HG03103 (cell line): ENCODE measurements around the gene C4orf17.
A peak's percentile ranks its signal among the peaks of the same experiment; 100 is the strongest.

Experiments used
- ATAC-seq: cut with Tn5 transposase; IDR thresholded peaks from one replicate; pipeline ENCODE4 v1.9.1; 2021; ENCODE audit warnings: low read depth; ENCODE audit not compliant: unreplicated experiment

Gene C4orf17

DNA sequence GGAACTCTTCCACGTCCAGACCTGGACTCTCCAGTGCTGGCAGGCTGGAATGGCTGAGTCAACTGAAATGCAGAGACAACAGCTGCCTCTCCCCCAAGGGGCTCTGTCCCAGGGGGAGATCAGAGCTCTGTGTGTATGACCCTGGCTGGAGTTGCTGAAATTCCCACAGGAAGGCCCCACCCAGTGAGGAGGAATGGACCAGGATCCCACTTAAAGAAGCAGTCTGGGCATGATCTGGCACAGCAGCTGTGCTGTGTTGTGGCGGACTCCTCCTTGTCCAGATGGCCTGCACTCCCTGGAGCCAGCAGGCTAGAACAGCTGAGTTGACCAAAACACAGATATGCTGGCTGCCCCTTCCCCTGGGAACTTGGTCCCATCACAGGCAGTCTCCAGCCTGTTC is 25.4 kb downstream of the C4orf17 start:
- ATAC-seq: no peak

DNA sequence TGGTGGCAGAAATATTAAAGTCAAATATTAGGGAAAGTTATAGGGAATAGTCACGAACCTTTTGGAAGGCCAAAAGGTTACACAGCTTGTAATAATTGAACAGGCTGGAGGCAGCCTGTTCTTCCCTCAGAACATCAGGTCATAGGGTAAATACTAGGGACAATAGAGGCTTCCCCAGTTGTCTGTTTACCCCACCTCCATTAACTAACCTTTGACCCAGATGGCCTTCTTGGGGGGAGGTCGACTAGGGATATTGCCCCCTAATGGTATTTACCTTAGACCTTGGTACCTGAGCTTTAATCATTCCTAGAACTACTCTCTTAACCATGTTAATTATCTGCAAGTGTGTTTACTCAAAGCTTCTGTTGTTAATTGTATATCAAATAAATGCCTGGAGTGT is 26.0 kb downstream of the C4orf17 start:
- no peak for ATAC-seq

DNA sequence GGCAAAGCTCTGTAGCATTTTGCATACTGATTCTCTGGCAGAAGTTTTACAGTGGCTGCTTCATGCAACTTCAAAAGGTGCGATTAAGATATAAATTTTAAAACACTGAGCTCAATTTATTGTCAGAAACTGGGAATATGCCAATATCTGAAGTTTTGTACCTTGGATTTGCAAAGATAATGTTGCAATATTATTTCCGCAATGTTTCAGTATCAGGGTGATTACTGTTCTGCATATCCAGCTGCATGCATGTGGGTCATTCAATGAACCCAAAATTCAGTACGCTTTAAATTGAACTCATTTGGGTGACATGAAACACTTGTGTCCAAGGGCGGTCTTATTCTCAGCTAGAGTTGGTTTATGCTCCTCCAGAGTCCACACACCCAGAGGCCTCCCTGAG is 26.9 kb downstream of the C4orf17 start:
- no peak for ATAC-seq

DNA sequence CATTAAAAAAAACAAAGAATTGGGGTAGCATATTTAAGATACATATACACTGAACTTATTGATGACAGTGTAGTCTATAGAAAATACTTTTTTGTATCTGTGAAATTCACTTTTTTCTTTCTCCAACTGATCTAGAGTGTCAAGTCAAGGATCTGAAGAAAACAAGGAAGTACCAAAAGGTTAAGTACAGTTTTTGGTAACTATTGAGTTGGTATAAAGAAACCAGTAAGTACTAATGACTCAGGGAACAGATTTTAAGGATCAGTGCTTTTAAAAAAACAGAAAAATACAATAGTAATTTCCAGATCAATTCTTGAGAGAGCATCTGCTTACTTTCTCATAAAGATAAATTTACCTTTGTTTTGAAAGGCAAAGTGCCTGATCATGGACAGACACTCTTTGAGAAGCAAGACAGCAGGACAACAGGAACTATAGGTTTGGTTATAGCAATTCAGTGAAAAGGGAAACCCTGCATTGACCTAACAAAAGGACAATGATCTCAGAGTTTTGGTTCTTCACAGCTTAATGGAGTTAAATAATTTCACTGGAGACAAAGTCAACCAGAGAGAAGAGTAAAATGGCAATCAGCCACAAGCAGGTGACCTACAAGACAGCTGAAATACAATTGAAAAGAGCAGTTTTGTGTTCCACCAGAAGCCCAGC is 29.6 kb downstream of the C4orf17 start:
- ATAC-seq: no peak

DNA sequence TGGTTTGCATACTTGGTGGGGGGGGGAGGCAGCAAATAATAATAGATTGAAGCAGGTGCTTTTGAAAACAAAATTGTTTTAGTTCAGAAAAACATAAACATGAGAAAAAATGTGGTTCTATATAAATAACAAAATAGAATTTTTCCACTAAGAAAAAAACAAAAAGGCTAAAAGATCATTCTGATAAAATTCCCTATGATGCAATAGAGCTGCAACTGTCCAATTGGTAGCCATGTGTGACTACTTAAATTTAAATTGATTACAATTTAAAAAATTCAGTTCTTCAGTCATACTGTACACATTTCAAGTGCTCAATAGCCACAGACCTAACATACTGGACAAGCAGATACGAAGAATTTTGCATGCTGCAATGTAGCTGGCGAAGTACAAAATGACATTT is 42.1 kb downstream of the C4orf17 start:
- no peak for ATAC-seq

DNA sequence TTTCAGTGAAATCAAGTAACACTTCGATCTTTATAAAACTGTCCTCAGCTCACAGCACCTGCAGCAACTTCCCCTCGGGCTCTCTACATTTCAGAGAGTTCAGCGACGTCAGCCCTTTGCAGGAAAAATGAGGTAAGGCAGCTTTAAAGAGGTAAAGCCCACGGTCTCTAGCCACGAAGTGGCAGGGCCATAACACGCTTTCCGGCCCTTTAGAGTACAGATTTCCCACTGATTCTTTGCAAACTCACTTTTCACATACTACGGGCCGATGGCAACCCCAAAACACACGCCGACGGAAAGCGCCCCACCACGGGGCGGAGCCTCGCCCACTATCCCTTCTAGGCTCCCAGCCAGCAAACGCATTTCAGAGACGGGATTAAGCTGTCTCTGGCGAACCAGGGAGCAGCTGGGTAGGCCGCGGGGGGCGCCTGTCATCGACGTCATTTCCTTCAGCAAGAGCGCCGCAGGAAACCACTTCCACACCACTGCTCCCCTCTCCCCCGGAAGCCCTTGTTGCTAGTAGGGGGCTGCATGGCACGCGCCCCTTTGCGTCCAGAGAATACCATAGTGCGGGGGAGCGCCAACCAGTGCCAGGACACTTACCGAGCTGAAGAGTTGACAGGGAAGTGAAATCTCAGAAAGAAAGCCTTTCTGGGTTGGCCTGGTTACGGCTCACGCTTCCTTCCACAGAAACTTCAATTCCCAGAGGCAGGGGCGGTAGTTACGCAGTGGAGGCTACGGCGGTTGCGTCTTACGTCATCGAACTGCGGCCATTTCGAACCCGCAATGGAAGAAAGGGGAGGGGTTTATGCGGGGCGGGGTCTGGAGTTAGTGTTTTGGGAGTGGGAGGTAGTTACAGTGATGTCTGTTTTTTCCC is 52.7 kb downstream of the C4orf17 start, which contains the start of gene TRMT10A:
TRMT10A (minus strand) TSS at position 730 of the 877 bp plus-strand sequence. CDS start 4,701 bp downstream, outside the sequence.
- peak; percentile 95 for ATAC-seq

DNA sequence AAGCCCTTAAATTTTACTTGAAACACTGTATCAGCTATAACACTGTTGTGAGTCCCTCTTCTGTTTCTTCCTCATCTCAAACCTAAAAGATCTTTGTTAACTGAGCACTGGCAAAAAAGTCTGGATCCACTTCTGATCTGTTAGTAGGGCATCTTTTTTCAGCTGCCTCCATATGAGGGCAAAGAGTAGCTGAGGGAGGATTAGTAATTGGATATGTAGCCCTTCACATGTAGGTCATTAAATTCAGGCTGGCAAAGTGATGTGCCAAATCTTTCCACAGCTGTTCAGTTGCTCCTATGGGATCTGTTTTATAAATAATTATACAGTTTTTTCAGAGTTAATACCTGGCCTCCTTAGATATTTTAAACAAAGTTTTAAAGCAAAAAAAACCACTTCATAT is 54.1 kb downstream of the C4orf17 start:
- ATAC-seq: no peak

DNA sequence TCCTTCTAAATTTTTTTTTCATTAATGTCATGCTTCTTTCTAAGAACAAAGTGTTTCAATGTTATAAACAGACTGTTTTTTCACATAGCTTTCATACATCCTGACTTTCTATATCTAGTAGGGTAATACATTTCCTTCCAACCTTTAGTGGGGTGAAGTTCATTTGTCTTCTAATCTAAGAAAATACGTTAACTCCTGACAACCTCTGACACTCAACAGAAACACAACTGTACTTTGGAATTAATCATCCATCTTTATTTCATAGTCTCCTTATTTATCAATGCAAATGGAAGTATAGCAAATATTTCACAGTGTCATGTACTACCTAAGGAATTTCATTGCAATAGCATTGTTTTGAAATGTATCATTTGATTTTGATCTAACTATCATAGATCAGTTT is 61.1 kb downstream of the C4orf17 start:
- ATAC-seq: no peak

DNA sequence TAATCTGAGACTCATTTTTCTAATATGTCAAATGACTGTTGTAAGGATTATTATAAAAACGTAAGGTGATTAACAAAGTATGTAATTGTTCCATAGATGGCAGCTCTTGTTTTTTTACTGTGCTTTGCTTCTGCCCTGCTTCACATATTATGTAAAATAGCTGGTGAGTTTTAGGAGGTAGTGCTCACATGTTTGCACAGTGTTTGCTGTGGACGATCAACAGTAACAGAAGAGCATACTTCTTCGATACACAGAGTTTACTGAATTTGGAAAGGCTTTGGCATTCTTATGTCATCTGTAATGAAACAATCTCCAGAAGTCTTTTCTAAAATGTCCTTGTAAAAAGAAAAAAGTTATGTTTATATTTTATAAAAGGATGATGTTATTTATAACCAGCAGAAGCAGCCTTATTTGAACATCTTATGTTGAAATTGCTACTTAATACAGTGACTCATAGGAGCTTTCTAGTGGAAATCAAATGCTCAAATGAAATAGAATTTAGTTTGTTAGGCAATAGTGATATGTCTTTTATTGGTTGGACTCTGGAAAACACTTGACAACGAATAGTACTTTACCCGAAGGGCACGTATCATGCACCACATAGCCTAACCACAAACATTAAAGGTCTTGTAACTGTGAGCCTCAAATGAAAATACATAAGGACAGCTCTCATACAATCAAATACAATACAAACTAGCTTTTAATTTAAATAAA is 61.9 kb downstream of the C4orf17 start:
- ATAC-seq: no peak

DNA sequence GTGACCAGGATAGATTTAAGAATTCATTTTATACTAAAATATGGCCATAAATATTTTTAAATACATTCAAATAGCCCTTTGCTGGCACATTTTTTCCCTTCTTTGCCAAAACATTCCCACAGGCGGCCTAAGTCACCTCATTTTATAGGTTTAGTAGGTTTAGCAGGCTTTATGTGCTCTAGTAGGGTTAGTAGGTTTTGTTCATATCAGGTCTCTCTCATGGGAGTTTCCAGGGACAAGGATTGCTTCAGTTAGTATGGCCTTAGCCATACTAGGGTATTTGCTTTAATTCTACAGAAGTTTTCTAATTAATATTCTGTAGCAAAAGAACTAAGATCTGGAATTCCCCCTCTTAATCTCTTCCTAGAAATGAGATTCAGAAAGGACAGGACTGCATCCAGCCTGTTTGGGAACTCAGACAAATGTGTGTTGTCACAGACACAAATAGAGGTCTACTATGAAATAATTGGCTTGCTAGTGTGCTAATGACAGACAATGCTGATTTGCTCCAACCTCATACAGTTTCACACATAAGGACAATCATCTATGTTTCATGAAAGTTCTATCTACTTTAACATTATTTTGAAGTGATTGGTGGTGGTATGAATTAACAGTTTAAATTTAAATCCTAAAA is 63.0 kb downstream of the C4orf17 start:
- ATAC-seq: no peak

DNA sequence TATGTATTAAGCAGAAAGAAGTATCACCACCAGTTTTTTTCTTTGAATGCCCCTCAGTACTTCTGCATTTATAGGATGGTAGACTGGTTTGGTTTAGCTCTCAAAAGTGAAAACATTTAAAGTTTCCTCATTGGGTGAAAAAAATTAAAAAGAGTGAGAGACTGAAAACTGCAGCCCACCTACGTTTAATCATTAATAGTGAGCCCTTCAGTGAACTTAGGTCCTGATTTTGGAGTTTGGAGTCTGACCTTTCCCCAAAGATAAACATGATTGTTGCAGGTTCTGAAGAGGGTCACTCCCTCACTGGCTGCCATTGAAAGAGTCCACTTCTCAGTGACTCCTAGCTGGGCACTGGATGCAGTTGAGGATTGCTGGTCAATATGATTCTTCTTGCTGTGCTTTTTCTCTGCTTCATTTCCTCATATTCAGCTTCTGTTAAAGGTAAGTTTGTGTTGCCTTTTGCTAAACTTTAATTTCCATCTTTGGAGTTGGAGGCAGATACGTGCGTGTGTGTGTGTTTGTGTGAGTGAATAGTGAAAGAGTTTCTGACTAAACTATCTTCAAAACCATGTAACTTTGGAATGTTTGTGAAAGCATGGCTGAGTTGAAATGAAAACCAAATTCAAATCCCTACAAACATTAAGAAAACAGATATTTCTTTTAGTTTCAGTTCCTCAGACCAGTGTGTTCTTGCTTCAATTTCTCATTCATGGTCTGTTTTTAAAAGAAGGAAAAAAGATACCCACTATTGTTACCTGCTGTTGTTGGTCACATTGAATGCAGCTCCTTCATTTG is 63.9 kb downstream of the C4orf17 start, which contains the start of gene MTTP:
MTTP (plus strand) TSS at position 295 of the 795 bp plus-strand sequence; CDS start at position 381, 86 bp downstream.
- ATAC-seq: peak; percentile 91

DNA sequence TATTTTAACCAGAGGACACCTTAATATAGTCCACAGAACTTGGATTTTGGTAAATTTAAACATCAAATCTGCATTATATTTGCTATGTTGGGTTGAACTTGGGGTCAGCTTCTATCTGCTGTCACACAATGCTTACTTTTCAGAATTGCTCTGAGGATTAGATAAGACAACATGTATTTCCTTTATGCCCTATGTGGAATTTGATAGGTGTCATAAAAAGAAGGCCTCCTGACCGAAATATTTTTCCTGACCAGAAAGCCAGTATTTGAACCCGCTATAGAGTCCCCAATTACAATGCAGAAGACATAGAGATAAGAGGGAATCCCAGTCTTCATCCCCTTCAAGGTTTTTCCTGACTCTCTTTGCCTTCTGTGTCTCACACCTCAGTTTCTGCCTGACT is 67.9 kb downstream of the C4orf17 start:
- no peak for ATAC-seq

DNA sequence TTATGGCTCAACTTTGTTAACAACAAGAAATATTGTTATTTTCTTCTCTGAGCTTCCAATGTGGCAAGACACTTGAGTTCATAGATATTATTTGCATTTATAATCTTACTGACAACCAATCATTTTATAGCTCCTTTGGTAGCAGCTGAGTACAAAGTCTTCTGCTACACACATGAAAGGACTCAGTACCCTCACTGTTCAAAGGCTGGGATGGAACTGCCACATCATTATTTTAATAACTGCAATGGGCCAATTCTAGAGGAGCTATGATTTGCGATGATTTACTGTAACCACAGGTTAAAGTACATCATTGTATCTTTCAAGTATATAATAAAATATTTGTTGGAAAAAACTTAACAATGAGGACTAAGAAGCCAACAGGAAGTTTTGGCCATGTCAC is 74.7 kb downstream of the C4orf17 start:
- no peak for ATAC-seq

DNA sequence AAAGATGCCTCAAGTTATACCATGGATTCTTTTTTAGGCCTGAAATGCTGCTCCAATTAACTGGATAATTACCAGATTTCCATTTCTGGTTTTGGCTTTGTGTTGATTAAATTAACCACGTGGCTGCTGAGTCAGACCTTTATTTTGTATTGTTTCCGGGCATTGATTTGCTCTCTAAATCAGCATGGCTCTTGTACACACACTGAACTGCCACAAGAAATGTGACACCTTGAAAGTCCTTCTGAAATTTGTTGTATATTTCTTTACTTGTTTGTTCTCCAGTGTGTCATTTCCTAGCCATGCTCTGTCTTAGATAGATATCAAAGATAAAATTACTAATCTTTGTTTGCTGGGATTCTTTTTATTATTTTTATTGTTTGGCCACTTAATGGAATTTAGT is 75.5 kb downstream of the C4orf17 start:
- no peak for ATAC-seq

DNA sequence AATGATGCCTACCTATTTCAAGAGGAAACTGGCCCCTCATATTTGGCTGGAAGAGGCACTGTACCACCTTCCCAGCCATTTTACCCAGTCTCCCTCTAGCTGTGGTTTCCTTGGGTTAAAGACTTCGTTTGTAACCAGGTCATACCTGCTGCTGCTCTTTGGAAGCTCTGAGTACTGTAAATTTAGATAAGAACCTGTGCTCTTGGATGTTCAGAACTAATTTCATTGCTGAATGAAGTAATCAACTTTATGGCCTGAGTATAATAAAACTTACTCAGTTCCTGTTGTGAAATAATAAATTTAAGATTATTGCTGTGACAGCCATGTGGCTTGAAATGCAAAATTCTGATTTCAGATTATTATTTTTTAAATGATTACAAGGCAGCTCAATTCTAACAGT is 76.0 kb downstream of the C4orf17 start:
- ATAC-seq: no peak

DNA sequence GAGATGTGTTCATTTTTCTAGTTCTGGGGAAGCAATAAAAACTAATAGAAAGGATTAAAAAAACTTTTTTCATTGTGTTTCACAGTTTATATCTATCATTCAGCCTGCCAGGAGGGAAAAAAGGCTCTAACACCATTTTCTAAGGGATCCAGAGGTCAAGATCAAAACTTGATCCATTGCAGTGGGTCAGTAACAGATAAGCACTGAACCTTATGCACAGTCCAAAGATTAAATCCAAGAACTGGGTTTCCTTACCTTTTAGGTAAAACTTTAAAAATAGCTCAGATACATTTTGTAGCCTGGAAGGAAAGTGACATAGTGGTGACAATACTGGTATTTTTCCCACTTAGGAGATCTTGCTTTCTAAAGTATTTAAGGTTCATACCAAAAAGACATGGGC is 76.5 kb downstream of the C4orf17 start:
- ATAC-seq: no peak

DNA sequence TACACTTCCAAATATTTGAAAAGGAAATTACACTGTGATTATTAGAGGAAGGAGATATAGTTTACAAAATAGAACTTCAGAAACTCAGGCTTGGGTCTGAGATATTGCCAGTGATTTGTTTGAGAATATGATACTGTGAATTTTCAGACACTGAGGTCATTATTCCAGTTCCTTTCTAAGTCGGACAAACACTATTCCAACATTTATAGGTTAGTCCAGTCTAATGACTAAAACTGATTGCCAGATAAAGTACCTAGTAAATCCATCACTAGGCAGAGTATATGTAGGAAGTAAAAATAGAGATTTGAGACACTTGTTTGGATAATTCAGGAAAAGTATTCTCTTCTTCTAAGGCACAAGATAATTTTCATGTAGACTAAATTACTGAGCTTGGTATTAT is 77.0 kb downstream of the C4orf17 start:
- no peak for ATAC-seq

DNA sequence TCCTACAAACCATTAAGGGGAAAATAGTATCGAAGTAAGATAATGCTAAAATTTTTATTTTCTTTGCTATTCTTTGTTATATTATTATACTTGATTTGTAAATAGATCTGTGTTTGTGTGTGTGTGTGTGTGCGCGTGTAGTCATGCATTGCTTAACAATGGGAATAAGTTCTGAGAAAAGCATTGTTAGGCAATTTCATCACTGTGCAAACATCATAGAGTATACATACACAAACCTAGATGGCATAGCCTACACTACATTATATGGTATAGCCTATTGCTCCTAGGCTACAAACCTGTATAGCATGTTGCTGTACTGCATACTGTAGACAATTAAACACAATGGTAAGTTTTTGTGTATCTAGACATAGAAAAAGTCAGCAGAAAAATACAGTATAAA is 80.9 kb downstream of the C4orf17 start:
- no peak for ATAC-seq
